Tongue (tissue), 2 donors: Measurements from ENCODE around the gene ADARB1. TPM values are rescaled to one million over a fixed set of nuclear protein-coding genes. Genes with fewer than 3 reads are reported as not detected.

ENCODE experiments used
- DNase-seq: peaks from one replicate; pipeline ENCODE4 v3.0.0-alpha.2; 2015
- total RNA-seq: library from RNA; depleted of rRNA; stranded (reverse); fragments of >200 nt; gene quantifications from one replicate; pipeline ENCODE4 v1.2.3, GENCODE V29; 2014

The ADARB1 gene
- total RNA-seq, 1 donor from 2014 or later, result 45.2 TPM

DNA sequence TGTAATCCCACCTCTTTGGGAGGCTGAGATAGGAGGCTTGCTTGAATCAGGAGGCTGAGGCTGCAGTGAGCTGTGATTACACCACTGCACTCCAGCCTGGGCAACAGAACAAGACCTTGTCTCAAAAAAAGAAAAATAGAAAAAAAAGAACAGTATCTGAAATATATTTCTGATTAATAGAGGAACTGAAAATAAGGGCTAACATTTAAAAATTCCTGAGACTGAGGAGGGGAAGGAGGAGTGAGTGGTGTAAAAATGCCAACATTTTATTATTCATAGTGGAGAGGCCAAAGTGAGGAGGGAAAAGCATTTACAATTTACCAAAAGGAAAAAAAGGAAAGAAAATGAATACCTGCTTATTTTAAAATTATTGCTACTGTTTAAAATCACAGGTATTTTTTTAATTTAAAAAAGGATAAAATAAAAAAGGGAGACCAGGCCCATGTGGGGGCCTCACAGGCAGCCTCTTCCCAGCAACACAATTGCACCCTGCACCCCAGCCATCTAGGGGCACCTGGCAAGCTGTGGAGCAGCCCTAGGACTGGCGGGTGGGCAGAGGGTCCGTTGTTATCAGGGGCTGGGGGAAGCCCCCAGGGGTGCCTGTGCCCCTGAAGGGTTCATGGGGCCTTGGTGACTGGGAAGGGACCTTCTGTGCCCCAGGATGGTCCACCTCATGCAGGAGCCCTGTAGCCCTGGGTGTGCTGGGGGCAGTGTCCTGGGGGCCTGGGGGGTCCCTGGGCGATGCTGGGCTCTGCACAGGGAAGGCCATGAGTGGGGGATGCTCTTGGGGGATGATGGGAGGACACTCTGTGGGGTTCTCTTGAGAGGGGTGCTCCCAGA lies 34.8 kb upstream of the ADARB1 start:
- no peak for DNase-seq

- DNase-seq, result no peak
These were observed 34.1 kb upstream of the ADARB1 start for GRCh38 chr21:45040157-45040711.

DNA sequence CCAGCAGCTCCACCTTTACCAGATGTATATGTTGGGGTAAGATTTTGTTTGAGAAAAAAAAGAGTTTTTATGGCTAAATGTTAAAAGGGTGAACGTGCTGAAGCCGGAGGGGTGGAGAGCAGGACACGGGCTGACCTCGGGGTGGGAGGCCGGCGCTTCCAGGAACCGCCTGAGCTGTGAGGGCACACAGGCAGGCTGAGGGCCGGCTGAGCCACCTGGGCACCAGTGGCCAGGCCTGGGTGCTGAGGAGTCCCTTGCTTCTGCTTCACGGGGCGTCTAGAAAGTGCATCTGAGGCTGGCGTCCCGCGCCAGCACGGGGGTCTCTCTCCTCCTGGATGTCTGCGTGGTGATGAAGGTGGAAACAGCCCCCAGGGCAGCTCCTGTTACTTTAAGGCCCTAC lies 33.6 kb upstream of the ADARB1 start:
- DNase-seq, result no peak

DNA sequence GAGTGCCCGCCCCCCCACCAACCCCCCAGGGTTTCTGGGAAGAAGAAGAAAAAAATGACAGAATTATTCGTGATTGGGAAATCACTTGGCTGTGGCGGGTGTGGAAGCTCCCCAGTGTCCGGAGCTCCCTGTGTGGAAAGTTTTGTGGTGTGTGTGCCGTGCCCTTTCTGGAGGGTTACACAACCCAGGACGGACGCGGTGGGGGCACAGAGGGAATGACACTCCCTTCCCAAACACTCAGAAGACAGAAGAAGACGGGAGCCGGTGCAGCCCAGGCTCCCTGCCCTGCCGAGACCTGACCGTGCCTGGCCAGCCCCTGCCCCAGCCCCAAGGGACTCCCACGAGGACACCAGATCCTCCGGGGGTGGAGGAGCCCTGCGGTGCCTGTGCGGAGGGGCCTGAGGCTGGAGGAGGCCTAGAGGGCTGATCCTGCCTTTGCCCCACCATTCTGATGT lies 33.0 kb upstream of the ADARB1 start:
- no peak for DNase-seq

DNA sequence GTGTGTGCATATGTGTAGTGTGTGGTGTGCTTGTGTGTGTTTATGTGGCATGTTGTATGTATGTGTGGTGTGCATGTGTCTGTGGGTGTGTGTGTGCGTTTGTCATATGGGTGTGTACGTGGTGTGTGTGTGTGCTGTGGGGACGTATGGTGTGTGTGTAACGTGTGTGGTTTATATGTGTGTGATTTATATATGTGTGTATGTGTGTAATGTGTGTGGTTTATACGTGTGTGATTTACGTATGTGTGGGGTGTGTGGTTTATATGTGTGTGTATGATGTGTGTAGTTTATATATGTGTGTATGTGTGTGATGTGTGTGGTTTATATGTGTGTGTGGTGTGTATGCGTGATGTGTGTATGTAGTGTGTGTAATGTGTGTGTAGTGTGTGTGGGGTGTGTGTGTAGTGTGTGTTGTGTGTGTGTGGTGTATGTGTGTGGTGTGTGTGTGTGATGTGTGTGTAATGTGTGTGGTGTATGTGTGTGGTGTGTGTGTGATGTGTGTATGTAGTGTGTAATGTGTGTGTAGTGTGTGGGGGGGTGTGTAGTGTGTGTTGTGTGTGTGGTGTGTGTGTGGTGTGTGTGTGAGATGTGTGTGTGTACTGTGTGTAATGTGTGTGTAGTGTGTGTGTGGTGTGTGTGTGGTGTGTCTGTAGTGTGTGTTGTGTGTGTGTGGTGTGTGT lies 32.3 kb upstream of the ADARB1 start:
- no peak for DNase-seq

- DNase-seq, result no peak
These were observed 31.7 kb upstream of the ADARB1 start for GRCh38 chr21:45042664-45043161.

- DNase-seq, result no peak
These were observed 30.8 kb upstream of the ADARB1 start for GRCh38 chr21:45043541-45044020.

DNA sequence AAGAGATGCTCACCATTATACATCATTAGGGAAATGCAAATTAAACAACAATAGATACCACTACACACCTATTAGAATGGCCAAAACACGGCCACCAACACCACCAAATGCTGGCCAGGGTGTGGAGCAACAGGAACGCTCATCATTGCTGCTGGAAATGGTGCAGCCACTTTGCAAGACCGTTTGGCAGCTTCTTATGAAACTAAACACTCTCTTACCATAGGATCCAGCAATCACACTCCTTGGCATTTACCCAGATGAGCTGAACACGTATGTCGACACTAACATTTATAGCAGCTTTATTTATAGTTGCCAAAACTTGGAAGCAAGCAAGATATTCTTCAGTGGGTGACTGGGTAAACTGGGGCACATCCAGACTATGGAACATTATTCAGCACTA lies 28.9 kb upstream of the ADARB1 start:
- no peak for DNase-seq

DNA sequence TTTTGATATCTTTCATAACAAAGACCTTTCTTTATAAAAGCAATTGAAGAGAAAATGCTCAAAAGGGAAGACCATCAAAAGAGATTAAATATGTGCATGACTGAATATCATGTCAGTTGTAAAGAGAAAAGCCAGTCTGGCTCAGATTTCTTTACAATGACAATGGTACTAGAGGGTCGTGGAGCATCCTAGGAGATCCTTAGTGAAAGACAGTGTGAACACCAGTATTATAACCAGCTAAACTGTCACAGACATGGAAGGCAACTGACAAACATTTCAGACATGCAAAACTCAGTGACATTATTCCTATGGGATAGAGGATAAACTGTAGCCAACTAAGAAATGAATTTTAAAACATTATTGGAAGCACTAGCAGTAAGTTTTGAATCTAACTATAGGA lies 27.1 kb upstream of the ADARB1 start:
- DNase-seq, result no peak

DNA sequence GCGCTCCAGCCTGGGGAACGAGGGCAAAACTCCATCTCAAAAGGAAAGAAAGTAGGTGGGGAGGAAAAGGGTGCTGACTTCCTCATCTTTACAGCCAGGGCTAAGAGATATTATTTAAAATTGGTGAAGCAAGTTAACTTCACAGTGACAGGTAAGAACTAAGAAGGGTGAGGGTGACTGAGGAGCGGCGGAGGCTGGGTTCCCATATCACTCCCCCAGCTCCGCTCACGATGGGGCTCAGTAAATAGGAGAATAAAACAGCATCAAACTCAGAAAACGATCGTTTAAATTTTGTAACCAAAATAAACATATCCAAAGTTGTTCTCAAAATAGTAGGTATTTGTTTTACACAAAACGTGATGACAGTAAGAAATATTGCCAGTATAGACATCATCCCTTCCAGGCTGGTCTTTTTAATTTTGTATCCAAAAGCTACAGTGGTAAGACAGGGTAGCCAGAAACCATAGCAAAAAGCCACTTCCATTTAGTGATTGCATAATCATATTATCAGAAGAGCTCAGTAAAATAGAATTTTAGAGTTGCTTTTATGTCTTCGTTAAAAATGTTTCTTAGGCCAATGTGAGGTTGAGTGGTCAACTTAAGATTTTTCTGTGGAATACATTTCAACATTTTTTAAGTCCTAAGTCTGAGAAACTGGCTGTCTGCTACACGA lies 26.2 kb upstream of the ADARB1 start:
- no peak for DNase-seq

DNA sequence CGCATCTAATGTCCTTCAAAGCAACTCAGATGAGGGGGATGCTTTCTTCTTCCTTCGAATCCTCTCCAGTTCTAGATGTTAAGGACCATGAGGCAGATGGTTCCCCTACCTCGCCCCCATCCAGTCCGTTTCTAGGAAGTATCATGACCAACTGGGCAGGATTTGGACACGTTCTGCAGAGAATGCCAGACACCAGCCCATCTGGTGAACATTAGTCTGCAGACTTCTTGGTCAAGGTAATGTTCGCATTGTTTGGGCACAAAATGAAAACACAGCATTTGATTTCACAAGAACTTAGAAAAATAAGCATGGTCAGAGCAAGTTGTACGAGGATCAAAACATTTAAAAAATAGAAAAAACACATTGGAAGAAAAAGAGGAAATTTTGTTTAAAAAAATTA lies 25.4 kb upstream of the ADARB1 start:
- DNase-seq, result no peak

- peak; percentile 85 for DNase-seq
These were observed 24.6 kb upstream of the ADARB1 start for GRCh38 chr21:45049714-45050344.

DNA sequence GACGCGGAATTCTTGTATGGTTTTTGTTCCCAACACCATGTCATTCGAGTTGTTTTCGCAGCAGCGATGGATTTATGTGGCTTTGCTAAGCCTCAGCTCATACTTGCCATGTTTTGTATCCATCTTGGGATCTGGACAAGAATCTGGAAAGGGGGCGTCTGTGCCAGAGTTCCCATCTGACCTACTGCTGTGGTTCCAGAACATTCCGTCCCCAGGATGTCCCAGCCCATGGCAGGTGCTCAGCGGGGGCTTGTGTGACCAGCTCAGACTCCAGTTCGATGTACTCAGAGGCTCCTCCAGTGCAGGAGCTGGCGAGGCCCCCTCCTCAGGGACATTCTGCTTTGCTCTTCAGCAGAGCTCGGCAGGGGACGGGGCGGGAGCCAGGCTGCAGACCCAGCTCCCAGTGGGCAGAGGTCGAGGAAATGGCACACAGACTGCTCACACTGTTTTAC lies 24.0 kb upstream of the ADARB1 start:
- DNase-seq, result peak; percentile 76

- no peak for DNase-seq
These were observed 23.4 kb upstream of the ADARB1 start for GRCh38 chr21:45050797-45051489.

- DNase-seq, result no peak
These were observed 22.6 kb upstream of the ADARB1 start for GRCh38 chr21:45051580-45052434.

GRCh38 chr21:45052960-45053359 lies 21.4 kb upstream of the ADARB1 start:
- DNase-seq, result no peak

- no peak for DNase-seq
These were observed 20.7 kb upstream of the ADARB1 start for GRCh38 chr21:45053561-45054226.

- no peak for DNase-seq
These were observed 20.0 kb upstream of the ADARB1 start for GRCh38 chr21:45054227-45054926.
